ENCODE measurements around the gene NOA1. TPM values are rescaled to one million over a fixed set of nuclear protein-coding genes. Genes with fewer than 3 reads are reported as not detected.

NOA1 gene
- total RNA-seq, 4 donors from 2014 or later = 17.4 to 29.7 (median 23.3) TPM

- Histone ChIP-seq H3K4me1 (peaks cover 16 to 24% (median 22%) of the 10 kb centered on the region in 4 donors), H3K27ac (replicated peaks in 1 of 4) (no peak overlapping the region), H3K4me3 (no peak overlapping the region), H3K36me3 (peaks cover 30 to 87% (median 77%) of the 10 kb centered on the region in 4 donors), H3K9me3 (peaks cover 0 to 7% (median 0%) of the 10 kb centered on the region in 4 donors), H3K27me3 (no peaks in the 10 kb centered on the region)
- intact Hi-C loops (cut with DNase I) = no loop called here
- TF ChIP-seq CTCF (IDR thresholded peaks at IDR 0.05) = no peak
- no peak for TF ChIP-seq EP300 (IDR thresholded peaks at IDR 0.05)
- no peak for TF ChIP-seq POLR2A (IDR thresholded peaks at IDR 0.05; ENCODE audit: low read depth)
- TF ChIP-seq POLR2AphosphoS5 (IDR thresholded peaks at IDR 0.05) = no peak
- DNase-seq (ENCODE audit: extremely low spot score) = no peak
- WGBS = 89% methylated on average over 2 of the region's 2 CpGs
Observed at GRCh38 chr4:56971383-56971782, 6.0 kb downstream of the NOA1 start.

- intact Hi-C loops (cut with DNase I) = no loop called here
- no peak for TF ChIP-seq CTCF (IDR thresholded peaks at IDR 0.05)
- no peak for TF ChIP-seq EP300 (IDR thresholded peaks at IDR 0.05)
- no peak for TF ChIP-seq POLR2AphosphoS5 (IDR thresholded peaks at IDR 0.05)
- TF ChIP-seq POLR2A (IDR thresholded peaks at IDR 0.05; ENCODE audit: low read depth) = no peak
- H3K4me1 ChIP-seq = peaks cover 0 to 10% (median 6%) of the 10 kb centered on the region in 4 donors
- no peaks in the 10 kb centered on the region for H3K27me3 ChIP-seq
- H3K4me3 ChIP-seq = no peak overlapping the region
- DNase-seq (ENCODE audit: extremely low spot score) = no peak
- peaks cover 24 to 53% (median 51%) of the 10 kb centered on the region in 4 donors for H3K36me3 ChIP-seq
- H3K9me3 ChIP-seq = no peaks in the 10 kb centered on the region
- no peak overlapping the region for H3K27ac ChIP-seq (replicated peaks in 1 of 4)
- WGBS = 100% methylated on average over 2 of the region's 2 CpGs
Observed at GRCh38 chr4:56961107-56961500, 16.3 kb downstream of the NOA1 start.

GRCh38 chr4:56959100-56959499 is 18.3 kb downstream of the NOA1 start:
- peaks cover 0 to 10% (median 6%) of the 10 kb centered on the region in 4 donors for H3K4me1 ChIP-seq
- intact Hi-C loops (cut with DNase I) = loop anchor here (5.0 kb wide), 1 partner anchor 47 kb away; no protein-coding TSS in a partner anchor
- H3K36me3 ChIP-seq = peaks cover 8 to 33% (median 32%) of the 10 kb centered on the region in 4 donors
- no peak for DNase-seq (ENCODE audit: extremely low spot score)
- no peak overlapping the region for H3K4me3 ChIP-seq
- no peaks in the 10 kb centered on the region for H3K9me3 ChIP-seq
- H3K27ac ChIP-seq (replicated peaks in 1 of 4) = no peak overlapping the region
- 73% methylated on average over 1 of the region's 1 CpG for whole genome bisulfite sequencing
- no peak for TF ChIP-seq POLR2AphosphoS5 (IDR thresholded peaks at IDR 0.05)
- TF ChIP-seq EP300 (IDR thresholded peaks at IDR 0.05) = no peak
- H3K27me3 ChIP-seq = no peaks in the 10 kb centered on the region

- Histone ChIP-seq H3K27ac (replicated peaks in 1 of 4) (peak overlapping the region; percentile 4 to 58 (median 46)), H3K9me3 (no peaks in the 10 kb centered on the region), H3K4me3 (peak overlapping the region in 3 of 4 donors; percentile 17 to 36 (median 18)), H3K4me1 (peaks cover 0 to 10% (median 6%) of the 10 kb centered on the region in 4 donors), H3K27me3 (no peaks in the 10 kb centered on the region), H3K36me3 (peaks cover under 1 to 23% (median 22%) of the 10 kb centered on the region in 4 donors)
- peak; percentile 95 for DNase-seq (ENCODE audit: extremely low spot score)
- intact Hi-C loops (cut with DNase I) = loop anchor here (5.0 kb wide), 1 partner anchor 46 kb away; no protein-coding TSS in a partner anchor
- no peak for TF ChIP-seq CTCF (IDR thresholded peaks at IDR 0.05)
- no peak for TF ChIP-seq POLR2A (IDR thresholded peaks at IDR 0.05; ENCODE audit: low read depth)
- TF ChIP-seq EP300 (IDR thresholded peaks at IDR 0.05) = no peak
- peak; percentile 61 to 77 for TF ChIP-seq POLR2AphosphoS5 (IDR thresholded peaks at IDR 0.05)
- 33% methylated on average over 7 of the region's 7 CpGs for WGBS
Observed at GRCh38 chr4:56958111-56958517, 19.3 kb downstream of the NOA1 start.

- no peak for TF ChIP-seq EP300 (IDR thresholded peaks at IDR 0.05)
- no peak for TF ChIP-seq CTCF (IDR thresholded peaks at IDR 0.05)
- no peak for TF ChIP-seq POLR2A (IDR thresholded peaks at IDR 0.05; ENCODE audit: low read depth)
- no peak for TF ChIP-seq POLR2AphosphoS5 (IDR thresholded peaks at IDR 0.05)
- no peak overlapping the region for H3K4me3 ChIP-seq
- peaks cover 0 to 7% (median 5%) of the 10 kb centered on the region in 4 donors for H3K4me1 ChIP-seq
- 85% methylated on average over 9 of the region's 9 CpGs for WGBS
- no peaks in the 10 kb centered on the region for H3K9me3 ChIP-seq
- DNase-seq (ENCODE audit: extremely low spot score) = no peak
- H3K27me3 ChIP-seq = no peaks in the 10 kb centered on the region
- intact Hi-C loops (cut with DNase I) = no loop called here
- no peaks in the 10 kb centered on the region for H3K36me3 ChIP-seq
- no peak overlapping the region for H3K27ac ChIP-seq (replicated peaks in 1 of 4)
Observed at GRCh38 chr4:56953680-56954520, 23.5 kb downstream of the NOA1 start.
